OCI-LY1 (cell line): ENCODE data around the gene ATM.
"Not testable (repeated sequence)": the region's sequence is repeated elsewhere in the genome, so short reads cannot be mapped to it uniquely, and the experiment has no call there.

Experiments
- H2AFZ ChIP-seq: fragments of 200-600 bp; sonication (generic), shearing (Covaris generic); 2 replicates; pipeline ENCODE4 v1.6.0; 2014; ENCODE audit warnings: antibody characterized with exemption, mild to moderate bottlenecking, low read length
- H3F3A ChIP-seq: fragments of 200-600 bp; sonication (generic), shearing (Covaris generic); 2 replicates; pipeline ENCODE4 v1.6.0; 2014; ENCODE audit warnings: mild to moderate bottlenecking, antibody characterized with exemption, low read length, moderate library complexity; ENCODE audit not compliant: insufficient read depth
- H3K27ac ChIP-seq: fragments of 200-600 bp; sonication (generic); 2 replicates; pipeline ENCODE4 v1.5.1; 2014; ENCODE audit warnings: low read length, mixed run types, mild to moderate bottlenecking, low read depth; ENCODE audit not compliant: poor library complexity, severe bottlenecking
- H3K27me3 ChIP-seq: fragments of 200-600 bp; sonication (generic); 2 replicates; pipeline ENCODE4 v1.6.0; 2014; ENCODE audit warnings: antibody characterized with exemption, mild to moderate bottlenecking, low read length, moderate library complexity; ENCODE audit not compliant: insufficient read depth
- H3K36me3 ChIP-seq: fragments of 200-600 bp; sonication (generic); 2 replicates; pipeline ENCODE4 v1.6.1; 2014; ENCODE audit warnings: mild to moderate bottlenecking, antibody characterized with exemption, low read length, moderate library complexity, mixed read lengths; ENCODE audit not compliant: insufficient read depth
- H3K4me1 ChIP-seq: fragments of 200-600 bp; sonication (generic); 2 replicates; pipeline ENCODE4 v1.5.1; 2014; ENCODE audit warnings: mild to moderate bottlenecking, low read length, moderate library complexity; ENCODE audit not compliant: insufficient read depth, severe bottlenecking
- H3K4me2 ChIP-seq: fragments of 200-600 bp; sonication (generic), shearing (Covaris generic); 2 replicates; pipeline ENCODE4 v1.6.1; 2014; ENCODE audit warnings: low read length
- H3K4me3 ChIP-seq: fragments of 200-600 bp; sonication (generic); 2 replicates; pipeline ENCODE4 v1.5.1; 2014; ENCODE audit warnings: low read length, low read depth, mild to moderate bottlenecking, mixed read lengths; ENCODE audit not compliant: poor library complexity, severe bottlenecking
- H3K79me2 ChIP-seq: fragments of 200-600 bp; shearing (Covaris generic); 2 replicates; pipeline ENCODE4 v1.6.1; 2016; ENCODE audit warnings: mixed run types, low read length, mixed read lengths; ENCODE audit not compliant: insufficient read depth
- H3K9ac ChIP-seq: fragments of 200-600 bp; sonication (generic), shearing (Covaris generic); 2 replicates; pipeline ENCODE4 v1.6.1; 2014; ENCODE audit warnings: mild to moderate bottlenecking, low read length, mixed read lengths
- H3K9me2 ChIP-seq: fragments of 200-600 bp; sonication (generic), shearing (Covaris generic); 2 replicates; pipeline ENCODE4 v1.6.1; 2014; ENCODE audit warnings: low read depth, mild to moderate bottlenecking, low read length, mixed read lengths
- H3K9me3 ChIP-seq: fragments of 200-600 bp; shearing (Covaris generic); 2 replicates; pipeline ENCODE4 v1.6.1; 2014; ENCODE audit warnings: low read length, mixed read lengths
- H4K20me1 ChIP-seq: fragments of 200-600 bp; sonication (generic), shearing (Covaris generic); 2 replicates; pipeline ENCODE4 v1.6.0; 2016; ENCODE audit warnings: mild to moderate bottlenecking, low read length; ENCODE audit not compliant: insufficient read depth
- CTCF ChIP-seq: fragments of 200-600 bp; sonication (generic), shearing (Covaris generic); IDR thresholded peaks from 2 replicates; pipeline ENCODE4 v1.5.1; 2017; ENCODE audit warnings: mild to moderate bottlenecking, antibody characterized with exemption, low read length, moderate library complexity, mixed read lengths
- EZH2 ChIP-seq: fragments of 200-600 bp; sonication (generic), shearing (Covaris generic); IDR thresholded peaks from 2 replicates; pipeline ENCODE4 v1.8.0; 2017; ENCODE audit warnings: borderline replicate concordance, mixed run types, mild to moderate bottlenecking, antibody characterized with exemption, low read length, moderate library complexity, mixed read lengths

The ATM gene

DNA sequence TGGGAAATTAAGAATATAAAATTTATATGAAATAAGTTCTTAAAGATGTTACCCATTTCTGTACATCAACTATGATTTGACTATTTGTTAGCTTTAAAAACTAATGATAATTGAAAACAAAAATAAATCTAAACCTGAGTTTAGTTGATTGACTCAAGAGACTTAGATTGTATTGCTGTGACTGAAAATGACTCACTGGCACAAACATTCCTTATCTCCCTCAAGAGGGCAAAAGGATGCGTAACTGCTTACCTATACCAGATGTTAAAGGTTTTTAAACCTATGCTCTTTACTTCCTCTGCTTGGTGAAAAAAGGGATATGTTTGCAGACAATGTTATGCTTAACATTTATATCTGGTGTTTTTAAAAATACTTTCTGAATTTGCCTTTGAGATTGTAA, 30.3 kb downstream of the ATM start:
- H3K4me3 ChIP-seq, result no peak overlapping the region
- H3K36me3 ChIP-seq, result peaks cover 92% of the 10 kb centered on the region
- H3K9me2 ChIP-seq, result no peaks in the 10 kb centered on the region
- TF ChIP-seq EZH2, result no peak
- no peak for TF ChIP-seq CTCF
- no peaks in the 10 kb centered on the region for H3F3A ChIP-seq
- H4K20me1 ChIP-seq, result no peaks in the 10 kb centered on the region
- no peaks in the 10 kb centered on the region for H3K9me3 ChIP-seq
- no peaks in the 10 kb centered on the region for H3K4me1 ChIP-seq
- no peak overlapping the region for H3K9ac ChIP-seq
- H3K27ac ChIP-seq, result no peak overlapping the region
- H2AFZ ChIP-seq, result no peak overlapping the region
- H3K4me2 ChIP-seq, result no peak overlapping the region
- no peaks in the 10 kb centered on the region for H3K27me3 ChIP-seq
- H3K79me2 ChIP-seq, result no peaks in the 10 kb centered on the region

GRCh38 chr11:108269583-108269982, 46.7 kb downstream of the ATM start:
- Histone ChIP-seq H3K36me3 (peaks cover 70% of the 10 kb centered on the region), H3K27ac (no peak overlapping the region), H3K9ac (no peak overlapping the region), H3K4me1 (no peaks in the 10 kb centered on the region), H3K9me3 (0 out of 2 replicates have a peak, but pooled peaks cover 2% of the 10 kb centered on the region), H3F3A (no peaks in the 10 kb centered on the region), H3K4me3 (no peak overlapping the region), H3K4me2 (no peak overlapping the region), H3K27me3 (no peaks in the 10 kb centered on the region), H3K79me2 (no peaks in the 10 kb centered on the region), H4K20me1 (no peaks in the 10 kb centered on the region), H2AFZ (no peak overlapping the region), H3K9me2 (no peaks in the 10 kb centered on the region; the same call in 1 of the 2 replicates)
- TF ChIP-seq CTCF, result no peak
- no peak for TF ChIP-seq EZH2

DNA sequence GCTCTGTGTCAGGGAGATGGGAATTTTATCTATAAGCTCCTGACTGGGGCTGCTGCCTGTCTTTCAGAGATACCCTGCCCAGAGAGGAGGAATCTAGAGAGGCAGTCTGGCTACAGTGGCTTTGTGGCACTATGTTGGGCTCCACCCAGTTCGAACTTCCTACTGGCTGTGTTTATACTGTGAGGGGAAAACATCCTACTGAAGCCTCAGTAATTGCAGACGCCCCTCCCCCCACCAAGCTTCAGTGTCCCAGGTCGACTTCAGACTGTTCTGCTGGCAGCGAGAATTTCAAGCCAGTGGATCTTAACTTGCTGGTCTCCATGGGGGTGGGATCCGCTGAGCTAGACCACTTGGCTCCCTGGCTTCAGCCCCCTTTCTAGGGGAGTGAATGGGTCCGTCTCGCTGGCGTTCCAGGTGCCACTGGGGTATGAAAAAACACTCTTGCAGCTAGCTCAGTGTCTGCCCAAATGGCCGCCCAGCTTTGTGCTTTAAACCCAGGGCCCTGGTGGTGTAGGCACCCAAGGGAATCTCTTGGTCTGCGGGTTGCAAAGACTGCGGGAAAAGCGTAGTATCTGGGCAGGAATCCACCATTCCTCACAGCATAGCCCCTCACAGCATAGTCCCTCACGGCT, 54.2 kb downstream of the ATM start:
- H3K36me3 ChIP-seq, result peaks cover 92% of the 10 kb centered on the region
- not testable (repeated sequence) for H3K4me3 ChIP-seq, H3K27me3 ChIP-seq, H3K4me2 ChIP-seq, H3K9me2 ChIP-seq, H3K9me3 ChIP-seq, H3K27ac ChIP-seq, H4K20me1 ChIP-seq, H3K9ac ChIP-seq, H2AFZ ChIP-seq, H3F3A ChIP-seq, H3K4me1 ChIP-seq, H3K79me2 ChIP-seq

DNA sequence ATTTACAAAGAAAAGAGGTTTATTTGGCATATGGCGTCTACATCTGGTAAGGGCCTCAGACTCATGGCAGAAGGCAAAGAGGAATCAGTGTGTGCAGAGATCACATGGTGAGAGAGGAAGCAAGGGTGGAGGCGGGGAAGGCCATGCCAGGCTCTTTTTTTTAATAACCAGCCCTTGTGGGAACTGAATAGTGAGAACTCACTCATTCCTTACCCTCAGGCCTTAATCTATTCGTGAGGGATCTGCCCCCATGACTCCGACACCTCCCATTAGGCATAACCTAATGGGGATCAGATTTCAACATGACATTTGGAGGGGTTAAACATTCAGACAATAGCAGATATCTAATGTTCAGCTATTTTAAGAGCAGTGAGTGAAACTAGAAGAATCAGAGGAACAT, 55.7 kb downstream of the ATM start:
- H4K20me1 ChIP-seq, result no peaks in the 10 kb centered on the region
- no peaks in the 10 kb centered on the region for H3K4me1 ChIP-seq
- no peaks in the 10 kb centered on the region for H3K79me2 ChIP-seq
- H3F3A ChIP-seq, result no peaks in the 10 kb centered on the region
- H3K4me2 ChIP-seq, result no peak overlapping the region
- TF ChIP-seq EZH2, result no peak
- no peak for TF ChIP-seq CTCF
- H3K9ac ChIP-seq, result no peak overlapping the region
- no peaks in the 10 kb centered on the region for H3K9me3 ChIP-seq
- no peak overlapping the region for H3K4me3 ChIP-seq
- no peaks in the 10 kb centered on the region for H3K27me3 ChIP-seq
- H3K36me3 ChIP-seq, result peaks cover 92% of the 10 kb centered on the region
- H3K9me2 ChIP-seq, result no peaks in the 10 kb centered on the region
- H2AFZ ChIP-seq, result no peak overlapping the region
- no peak overlapping the region for H3K27ac ChIP-seq
